Gastroesophageal sphincter (tissue), 3 donors: ENCODE measurements around the gene BMPR1A.

Experiments used
- POLR2A ChIP-seq, 2 donors: fragments of 450-650 bp; IDR thresholded peaks; one replicate each; pipeline ENCODE4 v1.6.1; 2017; ENCODE audit warnings: antibody characterized with exemption in 2 of 2, mild to moderate bottlenecking in 2 of 2, moderate library complexity in 1 of 2
- POLR2AphosphoS5 ChIP-seq: sonication (generic); formaldehyde crosslinking; IDR thresholded peaks from one replicate; pipeline ENCODE4 v1.6.1; 2017; ENCODE audit warnings: antibody characterized with exemption
- TF ChIP-seq, protein P1 (sequence below), 4 experiments: fragments of 200-600 bp in 2 of 4; fragments of 450-650 bp in 2 of 4; sonication (generic) in 1 of 4; IDR thresholded peaks; one replicate each; pipeline ENCODE4 v1.5.1; 2017 to 2019; ENCODE audit warnings: antibody characterized with exemption in 4 of 4, mild to moderate bottlenecking in 2 of 4, moderate library complexity in 2 of 4

DNA sequence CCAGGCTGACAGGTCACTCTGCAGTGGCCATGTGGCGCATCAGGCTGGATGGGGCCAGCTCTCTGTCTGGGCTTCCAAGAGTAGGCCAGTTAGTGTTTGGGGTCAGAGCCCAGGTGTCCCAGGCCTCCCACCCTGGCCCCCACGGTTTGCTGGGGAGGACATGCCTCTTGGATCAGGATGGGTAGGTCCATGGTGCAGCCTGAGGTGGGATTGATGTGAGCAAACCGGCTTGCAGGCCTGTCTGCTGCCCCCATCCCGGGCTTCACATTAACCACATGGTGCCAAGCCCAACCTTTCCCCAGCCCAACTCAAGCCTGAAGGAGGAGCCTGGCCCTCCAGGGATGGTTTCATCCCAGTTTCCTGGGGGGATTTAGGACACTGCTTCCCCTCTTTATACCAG lies 48.9 kb upstream of the BMPR1A start:
- TF ChIP-seq, protein P1, sequence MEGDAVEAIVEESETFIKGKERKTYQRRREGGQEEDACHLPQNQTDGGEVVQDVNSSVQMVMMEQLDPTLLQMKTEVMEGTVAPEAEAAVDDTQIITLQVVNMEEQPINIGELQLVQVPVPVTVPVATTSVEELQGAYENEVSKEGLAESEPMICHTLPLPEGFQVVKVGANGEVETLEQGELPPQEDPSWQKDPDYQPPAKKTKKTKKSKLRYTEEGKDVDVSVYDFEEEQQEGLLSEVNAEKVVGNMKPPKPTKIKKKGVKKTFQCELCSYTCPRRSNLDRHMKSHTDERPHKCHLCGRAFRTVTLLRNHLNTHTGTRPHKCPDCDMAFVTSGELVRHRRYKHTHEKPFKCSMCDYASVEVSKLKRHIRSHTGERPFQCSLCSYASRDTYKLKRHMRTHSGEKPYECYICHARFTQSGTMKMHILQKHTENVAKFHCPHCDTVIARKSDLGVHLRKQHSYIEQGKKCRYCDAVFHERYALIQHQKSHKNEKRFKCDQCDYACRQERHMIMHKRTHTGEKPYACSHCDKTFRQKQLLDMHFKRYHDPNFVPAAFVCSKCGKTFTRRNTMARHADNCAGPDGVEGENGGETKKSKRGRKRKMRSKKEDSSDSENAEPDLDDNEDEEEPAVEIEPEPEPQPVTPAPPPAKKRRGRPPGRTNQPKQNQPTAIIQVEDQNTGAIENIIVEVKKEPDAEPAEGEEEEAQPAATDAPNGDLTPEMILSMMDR (IDR thresholded peaks at IDR 0.05), result no peak
- TF ChIP-seq POLR2AphosphoS5 (no peak), POLR2A (IDR thresholded peaks at IDR 0.05) (no peak)
